ENCODE data around the gene NQO1.
"Not testable (repeated sequence)": the region's sequence is repeated elsewhere in the genome, so short reads cannot be mapped to it uniquely, and the experiment has no call there.

The NQO1 gene

DNA sequence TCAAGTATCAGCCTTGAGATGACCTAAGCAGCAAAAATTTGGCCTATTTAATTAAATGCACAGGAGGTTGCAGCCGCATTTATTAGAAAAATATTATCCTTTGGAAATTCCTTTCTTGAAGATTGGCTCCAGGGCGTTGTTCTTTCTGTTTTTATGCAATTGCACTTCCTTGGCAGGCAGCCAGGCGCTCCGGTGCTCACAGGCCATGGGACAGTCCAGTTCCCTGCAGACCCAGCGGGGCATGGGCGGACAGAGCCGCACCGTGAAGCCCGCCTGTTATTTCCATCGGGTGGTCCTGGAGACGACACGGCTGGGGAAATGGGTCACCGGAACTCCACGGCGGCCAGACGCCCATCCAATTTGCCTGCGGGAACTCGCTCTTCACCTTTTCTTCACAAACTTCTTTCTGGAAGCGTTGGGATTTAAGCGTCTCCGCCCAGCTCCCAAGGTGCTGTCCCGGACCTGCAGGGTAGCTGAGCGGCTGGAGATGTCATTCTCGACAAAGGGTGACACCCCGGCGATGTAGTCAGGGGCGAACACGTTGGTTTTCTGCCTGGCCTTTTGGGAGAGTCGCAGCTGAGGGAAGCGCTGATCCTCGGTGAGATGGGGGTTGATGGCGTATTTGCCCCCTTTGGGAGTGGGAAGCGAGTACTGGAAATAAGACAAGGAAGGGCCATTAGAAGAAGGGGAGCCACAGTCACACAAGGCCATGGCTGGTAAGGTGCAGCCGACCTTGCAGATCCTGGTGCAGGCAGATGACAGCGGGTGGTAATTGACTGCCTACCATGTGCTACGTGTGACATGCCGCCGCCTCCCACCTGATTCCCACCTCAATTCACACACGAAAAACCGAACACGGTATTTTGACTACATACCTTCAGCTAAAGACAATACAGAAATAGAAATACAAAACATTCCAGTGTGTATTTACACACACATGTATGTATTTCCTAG is 15.9 kb upstream of the NQO1 start:
- peak; percentile 43 for DNase-seq (ENCODE audit: low spot score)

DNA sequence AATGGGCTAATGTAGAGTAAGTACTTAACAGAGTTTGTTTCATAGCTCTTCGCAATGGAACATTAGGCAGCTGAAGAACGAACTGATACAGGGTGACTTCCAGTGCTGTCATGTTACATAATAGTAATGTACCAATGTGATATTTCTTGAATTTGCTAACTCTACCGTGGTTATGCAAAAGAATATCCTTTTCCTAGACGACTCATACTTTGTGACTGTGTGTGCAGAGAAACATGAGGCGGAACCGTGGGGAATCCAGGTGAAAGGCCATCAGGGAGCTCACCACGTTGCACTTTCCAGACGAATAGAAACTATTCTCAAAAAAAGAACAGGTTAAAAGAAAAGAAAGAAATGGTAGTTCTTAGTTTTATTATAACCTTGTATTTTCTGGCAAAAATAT is 15.2 kb upstream of the NQO1 start:
- DNase-seq (ENCODE audit: low spot score): no peak

DNA sequence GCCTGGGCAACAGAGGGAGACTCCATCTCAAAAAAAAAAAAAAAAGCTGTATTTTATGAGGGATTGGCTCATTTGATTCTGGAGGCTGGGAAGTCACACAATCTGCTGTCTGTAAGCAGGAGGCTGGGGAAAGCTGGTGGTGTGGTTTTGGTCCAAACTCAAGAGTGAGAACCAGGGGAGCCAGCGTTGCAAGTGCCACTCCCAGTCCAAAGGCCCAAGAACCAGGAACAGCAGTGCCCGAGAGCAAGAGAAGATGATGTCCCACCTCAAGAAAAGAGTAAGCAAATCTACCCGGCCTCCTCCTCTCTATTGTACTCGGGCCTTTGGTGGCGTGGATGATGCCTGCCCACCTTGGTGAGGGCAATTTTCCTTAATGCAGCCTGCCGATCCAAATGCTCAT is 5.7 kb upstream of the NQO1 start:
- DNase-seq (ENCODE audit: low spot score): no peak

DNA sequence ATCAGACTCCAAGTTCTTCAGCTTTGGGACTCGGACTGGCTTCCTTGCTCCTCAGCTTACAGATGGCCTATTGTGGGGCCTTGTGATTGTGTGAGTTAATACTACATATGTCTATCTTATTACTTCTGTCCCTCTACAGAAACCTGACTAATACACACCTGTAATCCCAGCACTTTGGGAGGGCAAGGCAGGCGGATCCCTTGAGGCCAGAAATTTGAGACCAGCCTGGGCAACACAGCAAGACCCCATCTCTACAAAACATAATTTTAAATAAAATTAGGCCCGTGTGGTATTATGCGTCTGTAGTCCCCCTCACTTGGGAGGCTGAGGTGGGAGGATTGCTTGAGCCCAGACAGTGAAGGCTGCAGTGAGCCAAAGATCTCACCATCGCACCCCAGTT is 4.9 kb upstream of the NQO1 start:
- not testable (repeated sequence) for DNase-seq (ENCODE audit: low spot score)

GRCh38 chr16:69729030-69729429 is 2.7 kb upstream of the NQO1 start:
- not testable (repeated sequence) for DNase-seq (ENCODE audit: low spot score)

GRCh38 chr16:69727916-69728270 is 1.5 kb upstream of the NQO1 start:
- DNase-seq (ENCODE audit: low spot score): no peak

DNA sequence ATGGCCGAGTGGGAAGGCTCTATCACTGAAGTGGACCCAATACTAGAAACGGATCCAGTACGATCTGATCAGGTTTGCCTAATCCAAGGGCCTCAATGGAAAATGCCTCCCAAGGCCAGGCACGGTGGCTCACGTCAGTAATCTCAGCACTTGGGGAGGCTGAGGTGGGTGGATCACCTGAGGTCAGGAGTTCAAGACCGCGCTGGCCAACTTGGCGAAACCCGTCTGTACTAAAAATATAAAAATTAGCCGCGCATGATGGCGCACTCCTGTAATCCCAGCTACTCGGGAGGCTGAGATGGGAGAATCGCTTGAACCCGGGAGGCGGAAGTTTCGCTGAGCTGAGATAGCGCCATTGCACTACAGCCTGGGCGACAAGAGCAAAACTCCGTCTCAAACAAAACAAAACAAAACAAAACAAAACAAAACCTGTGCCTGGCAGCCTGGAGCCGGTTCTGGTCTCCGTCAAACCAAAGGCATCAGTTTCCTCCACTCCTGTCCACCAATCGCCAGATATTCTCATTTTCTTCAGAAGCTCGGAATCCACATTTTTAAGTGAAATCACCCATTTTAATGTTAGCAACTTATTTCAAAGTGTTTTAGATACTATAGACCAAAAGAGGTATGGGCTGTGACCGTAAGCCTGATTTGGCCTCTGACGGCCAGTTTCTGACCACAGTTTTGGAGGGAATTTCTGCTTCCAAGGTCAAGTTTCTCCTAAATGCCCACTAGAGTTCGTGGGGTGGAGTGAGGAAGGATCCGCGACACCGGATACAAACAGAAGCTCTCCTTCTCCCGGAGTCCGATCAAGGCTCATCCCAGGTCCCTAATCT is 664 bp downstream of the NQO1 start:
- DNase-seq (ENCODE audit: low spot score): no peak

DNA sequence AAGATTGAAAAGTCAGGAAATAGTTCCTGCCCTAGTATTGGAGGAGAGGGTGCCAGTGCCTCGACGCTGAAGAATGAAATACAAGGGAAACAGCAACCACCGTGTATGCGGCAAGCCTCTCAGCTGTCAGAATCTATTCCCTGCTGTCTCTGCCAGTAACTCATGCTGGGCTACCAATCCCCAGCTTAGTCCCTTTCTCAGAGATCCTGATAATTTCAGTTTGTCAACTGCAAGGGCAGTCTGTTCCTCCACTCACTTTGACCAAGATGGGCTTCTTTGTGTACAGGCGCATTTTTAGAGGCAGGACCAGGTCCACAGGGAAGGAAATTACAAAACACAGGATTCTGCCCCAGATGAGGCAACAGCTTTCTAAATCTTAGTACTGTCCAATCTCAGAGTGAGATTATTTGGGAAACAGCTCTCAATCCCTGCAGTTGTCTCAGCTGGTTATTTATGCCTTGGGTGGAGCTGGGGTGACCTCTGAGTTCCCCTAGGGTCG is 1.3 kb downstream of the NQO1 start:
- DNase-seq (ENCODE audit: low spot score): no peak

- DNase-seq (ENCODE audit: low spot score): no peak
These were observed 1.9 kb downstream of the NQO1 start for GRCh38 chr16:69724414-69724873.

DNA sequence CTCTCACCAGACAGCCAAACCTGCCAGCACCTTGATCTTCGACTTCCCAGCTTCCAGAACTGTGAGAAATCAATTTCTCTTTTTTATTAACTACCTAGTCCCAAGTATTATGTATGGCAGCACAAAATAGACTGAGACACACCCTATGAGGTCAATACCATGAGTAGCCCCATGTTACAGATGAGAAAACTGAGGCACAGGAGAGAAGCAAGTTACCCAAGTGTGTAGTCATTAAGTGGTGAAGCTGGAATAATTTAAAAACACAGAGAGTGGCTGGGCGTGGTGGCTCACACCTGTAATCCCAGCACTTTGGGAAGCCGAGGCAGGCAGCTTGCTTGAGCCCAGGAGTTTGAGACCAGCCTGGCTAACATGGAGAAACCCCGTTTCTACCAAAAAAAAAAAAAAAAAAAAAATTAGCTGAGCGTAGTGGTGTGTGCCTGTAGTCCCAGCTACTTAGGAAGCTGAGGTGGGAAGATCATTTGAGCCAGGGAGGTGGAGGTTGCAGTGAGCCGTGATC is 4.9 kb downstream of the NQO1 start:
- no peak for DNase-seq (ENCODE audit: low spot score)

DNA sequence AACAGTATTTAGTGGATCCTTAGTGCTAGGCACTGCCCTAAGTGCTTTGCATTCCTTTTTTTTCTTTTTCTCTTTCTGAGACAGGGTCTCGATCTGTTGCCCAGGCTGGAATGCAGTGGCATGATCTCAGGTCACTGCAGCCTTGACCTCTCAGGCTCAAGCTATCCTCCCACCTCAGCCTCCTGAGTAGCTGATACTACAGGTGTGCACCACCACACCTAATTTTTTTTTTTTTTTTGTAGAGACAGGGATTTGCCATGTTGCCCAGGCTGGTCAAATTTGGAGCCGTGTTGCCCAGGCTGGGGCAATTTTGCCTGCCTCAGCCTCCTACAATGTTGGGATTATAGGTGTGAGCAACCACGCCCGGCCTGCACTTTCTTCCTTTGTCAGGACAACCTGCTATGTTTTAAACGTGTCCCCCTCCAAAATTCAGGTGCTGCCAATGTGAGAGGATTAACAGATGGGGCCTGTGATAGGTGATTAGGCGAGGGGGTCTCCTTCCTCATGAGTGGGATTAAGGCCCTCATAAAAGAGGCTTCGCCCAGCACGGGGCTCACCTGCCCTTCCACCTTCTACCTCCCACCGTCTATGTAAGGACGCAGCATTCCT is 5.4 kb downstream of the NQO1 start:
- no peak for DNase-seq (ENCODE audit: low spot score)

GRCh38 chr16:69718111-69718764 is 8.1 kb downstream of the NQO1 start:
- no peak for DNase-seq (ENCODE audit: low spot score)

- no peak for DNase-seq (ENCODE audit: low spot score)
These were observed 9.3 kb downstream of the NQO1 start for GRCh38 chr16:69717066-69717465.

DNA sequence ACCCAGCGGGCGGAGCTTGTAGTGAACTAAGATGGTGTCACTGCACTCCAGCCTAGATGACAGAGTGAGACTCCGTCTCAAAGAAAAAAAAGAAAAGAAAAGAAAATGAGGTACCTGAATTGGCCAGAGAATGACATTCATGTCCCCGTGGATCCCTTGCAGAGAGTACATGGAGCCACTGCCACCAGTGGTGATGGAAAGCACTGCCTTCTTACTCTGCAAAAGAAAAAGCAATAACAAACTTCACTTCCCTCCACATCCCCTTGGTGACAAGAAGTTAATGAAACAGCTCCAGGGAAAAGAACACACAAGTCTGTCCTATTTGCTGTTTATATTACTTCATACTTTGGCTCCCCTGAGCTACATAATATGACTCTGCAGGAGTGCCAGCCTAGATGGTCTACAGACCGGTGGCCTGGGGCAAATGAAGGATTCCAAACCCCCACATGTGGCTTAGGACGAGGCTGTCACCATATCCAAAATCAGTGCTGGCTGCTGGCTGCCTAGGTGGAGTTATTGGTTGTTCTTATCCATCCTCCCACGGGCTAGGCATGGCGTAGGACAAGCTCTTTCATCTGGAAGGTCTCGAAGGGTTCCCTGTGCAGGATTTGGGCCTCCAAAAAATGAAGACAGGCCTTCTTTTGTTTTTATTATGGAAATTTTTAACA is 13.3 kb downstream of the NQO1 start:
- no peak for DNase-seq (ENCODE audit: low spot score)

GRCh38 chr16:69712277-69712676 is 14.1 kb downstream of the NQO1 start:
- no peak for DNase-seq (ENCODE audit: low spot score)

DNA sequence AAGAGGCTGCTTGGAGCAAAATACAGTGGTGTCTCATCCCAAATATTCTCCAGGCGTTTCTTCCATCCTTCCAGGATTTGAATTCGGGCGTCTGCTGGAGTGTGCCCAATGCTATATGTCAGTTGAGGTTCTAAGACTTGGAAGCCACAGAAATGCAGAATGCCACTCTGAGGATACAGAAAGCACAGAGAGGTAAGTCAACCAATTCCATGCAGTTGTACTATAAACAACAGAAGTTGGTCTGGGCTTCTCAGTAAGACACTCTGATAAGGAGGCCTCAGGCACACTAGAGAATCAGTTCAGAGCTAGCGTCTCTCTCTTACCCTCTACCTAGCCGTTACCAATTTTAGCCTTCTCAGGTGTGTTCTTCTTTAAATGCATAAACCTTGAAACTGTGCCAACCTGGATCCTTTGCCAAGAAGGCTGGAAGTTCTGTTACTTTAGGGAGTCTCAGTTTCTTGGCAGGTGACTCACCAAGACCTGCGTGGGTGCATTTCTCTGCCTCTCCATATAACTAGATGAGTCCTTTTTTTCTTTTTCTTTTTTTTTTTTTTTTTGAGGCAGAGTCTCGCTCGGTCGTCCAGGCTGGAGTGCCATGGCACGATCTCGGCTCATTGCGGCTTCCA is 15.1 kb downstream of the NQO1 start:
- no peak for DNase-seq (ENCODE audit: low spot score)

- DNase-seq (ENCODE audit: low spot score): peak; percentile 69
These were observed 16.8 kb downstream of the NQO1 start for GRCh38 chr16:69709456-69710084.

DNA sequence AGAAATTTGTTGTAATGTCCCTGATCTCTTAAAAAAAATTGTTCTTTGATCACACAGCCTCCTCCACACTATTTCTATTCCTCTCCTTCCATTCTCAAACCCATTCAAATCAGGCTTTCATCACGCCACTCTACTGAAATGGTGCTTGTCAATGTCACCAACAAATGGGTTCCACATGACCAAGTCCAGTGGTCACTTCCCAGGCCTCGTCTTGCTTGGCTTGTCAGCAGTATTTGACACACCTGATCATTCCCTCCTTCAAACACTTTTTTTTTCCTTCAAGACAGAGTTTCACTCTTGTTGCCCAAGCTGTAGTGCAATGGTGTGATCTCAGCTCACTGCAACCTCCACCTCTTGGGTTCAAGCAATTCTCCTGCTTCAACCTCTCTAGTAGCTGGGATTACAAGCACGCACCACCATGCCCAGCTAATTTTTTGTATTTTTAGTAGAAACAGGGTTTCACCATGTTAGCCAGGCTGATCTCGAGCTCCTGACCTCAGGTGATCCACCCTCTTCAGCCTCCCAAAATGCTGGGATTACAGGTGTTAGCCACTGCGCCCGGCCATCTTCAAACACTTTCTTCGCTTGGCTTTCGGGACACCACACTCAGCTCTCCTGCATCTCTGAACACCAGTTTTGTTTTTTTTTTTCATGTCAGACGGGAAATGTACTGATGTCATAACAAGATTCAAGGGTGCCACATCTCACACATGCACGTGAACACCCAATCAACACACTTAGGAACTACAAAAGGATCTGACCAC is 18.3 kb downstream of the NQO1 start:
- no peak for DNase-seq (ENCODE audit: low spot score)

DNA sequence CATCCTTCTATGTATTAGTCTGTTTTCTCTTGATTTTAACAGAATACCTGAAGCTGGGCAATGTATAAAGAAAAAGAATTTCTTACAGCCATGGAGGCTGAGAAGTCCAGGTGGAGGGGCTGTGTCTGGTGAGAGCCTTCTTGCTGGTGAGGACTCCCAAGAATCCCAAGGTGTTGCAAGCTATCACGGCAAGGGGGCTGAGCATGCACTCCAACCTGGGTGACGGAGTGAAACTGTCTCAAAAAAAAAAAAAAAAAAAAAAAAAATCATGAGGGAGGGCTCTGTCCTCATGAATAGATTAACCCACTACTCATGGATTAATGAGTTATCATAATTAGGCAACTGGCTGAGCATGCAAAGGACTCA is 19.4 kb downstream of the NQO1 start:
- no peak for DNase-seq (ENCODE audit: low spot score)
